IMR-90 (cell line): ENCODE data around the gene DUSP8. TPM values are rescaled to one million over a fixed set of nuclear protein-coding genes. Genes with fewer than 3 reads are reported as not detected.

Source experiments
- ATAC-seq: fragments of 200-7000 bp; cut with Tn5 transposase; 2 replicates; pipeline ENCODE4 v1.9.1; 2020; ENCODE audit warnings: low read depth, mild to moderate bottlenecking, moderate library complexity
- BruUV-seq: library from RNA; stranded (reverse); fragments of 400-500 nt; replicated peaks from 2 replicates; lab custom pipeline; 2021; lab: Mats Ljungman, UMichigan
- CTCF ChIA-PET: fragments of 300-600 bp; formaldehyde crosslinking; extraction: SDS; loops from one replicate; lab custom pipeline; 2021; ENCODE audit warnings: antibody characterized with exemption; lab: Yijun Ruan, JAX
- POLR2A ChIA-PET: fragments of 300-600 bp; sonication (Branson Sonifier 250); formaldehyde crosslinking; loops from one replicate; lab custom pipeline; 2022; ENCODE audit warnings: antibody characterized with exemption; ENCODE audit not compliant: unreplicated experiment; lab: Charles Lee
- DNase-seq: peaks from one replicate; pipeline ENCODE4 v3.0.0; 2013
- H2AFZ ChIP-seq: replicated peaks from 2 replicates; pipeline ENCODE3; 2013; ENCODE audit warnings: low read length, mild to moderate bottlenecking; ENCODE audit not compliant: poor library complexity
- H2AK5ac ChIP-seq: 2 replicates; pipeline ENCODE4 v1.6.1; 2013; ENCODE audit warnings: low read depth, low read length, inconsistent platforms
- H2AK9ac ChIP-seq: replicated peaks from 2 replicates; pipeline ENCODE3; 2013; ENCODE audit warnings: mild to moderate bottlenecking, low read depth, low read length, moderate library complexity; ENCODE audit not compliant: poor library complexity
- H2BK120ac ChIP-seq: 2 replicates; pipeline ENCODE4 v1.6.1; 2013; ENCODE audit warnings: low read depth, low read length, inconsistent platforms
- H2BK15ac ChIP-seq: 3 replicates; pipeline ENCODE4 v1.6.1; 2013; ENCODE audit warnings: low read depth, low read length, inconsistent platforms
- H2BK20ac ChIP-seq: 2 replicates; pipeline ENCODE4 v1.6.1; 2013; ENCODE audit warnings: low read depth, mild to moderate bottlenecking, inconsistent platforms, low read length, moderate library complexity
- H2BK5ac ChIP-seq: 2 replicates; pipeline ENCODE4 v1.6.1; 2013; ENCODE audit warnings: mild to moderate bottlenecking, low read depth, low read length, inconsistent platforms; ENCODE audit not compliant: poor library complexity, severe bottlenecking
- H3K14ac ChIP-seq: replicated peaks from 2 replicates; pipeline ENCODE4 v1.6.1; 2013; ENCODE audit warnings: low read depth, low read length, inconsistent platforms
- H3K18ac ChIP-seq: 2 replicates; pipeline ENCODE4 v1.6.1; 2013; ENCODE audit warnings: low read depth, low read length, control low read depth
- H3K23ac ChIP-seq: 2 replicates; pipeline ENCODE4 v1.6.1; 2013; ENCODE audit warnings: low read depth, low read length, inconsistent platforms
- H3K27ac ChIP-seq: 2 replicates; pipeline ENCODE4 v1.5.1; 2013; ENCODE audit warnings: mild to moderate bottlenecking, control low read depth, low read length; ENCODE audit not compliant: insufficient read depth
- H3K27me3 ChIP-seq: 2 replicates; pipeline ENCODE4 v1.6.1; 2013; ENCODE audit warnings: low read length; ENCODE audit not compliant: control insufficient read depth, insufficient read depth
- H3K36me3 ChIP-seq: 2 replicates; pipeline ENCODE4 v1.6.1; 2013; ENCODE audit warnings: low read length, mixed read lengths; ENCODE audit not compliant: control insufficient read depth, insufficient read depth
- H3K4ac ChIP-seq: 2 replicates; pipeline ENCODE4 v1.6.1; 2013; ENCODE audit warnings: low read depth, low read length, inconsistent platforms
- H3K4me1 ChIP-seq: 2 replicates; pipeline ENCODE4 v1.6.1; 2013; ENCODE audit warnings: low read length, mixed read lengths; ENCODE audit not compliant: control insufficient read depth, insufficient read depth
- H3K4me2 ChIP-seq: 2 replicates; pipeline ENCODE4 v1.6.1; 2013; ENCODE audit warnings: low read depth, mild to moderate bottlenecking, control low read depth, low read length, moderate library complexity
- H3K4me3 ChIP-seq: 2 replicates; pipeline ENCODE4 v1.5.1; 2013; ENCODE audit warnings: low read depth, mild to moderate bottlenecking, control low read depth, low read length, moderate library complexity; ENCODE audit not compliant: insufficient read depth
- H3K56ac ChIP-seq: 2 replicates; pipeline ENCODE4 v1.6.1; 2013; ENCODE audit warnings: low read length, inconsistent platforms; ENCODE audit not compliant: insufficient read depth; ENCODE audit errors: extremely low read depth
- H3K79me1 ChIP-seq, 2 experiments: 2 replicates each; pipeline ENCODE4 v1.6.1; 2013; ENCODE audit warnings: low read length in 2 of 2, inconsistent platforms in 1 of 2, low read depth in 1 of 2
- H3K9ac ChIP-seq: 2 replicates; pipeline ENCODE4 v1.6.1; 2013; ENCODE audit warnings: low read depth, low read length, control low read depth
- H3K9me1 ChIP-seq: 2 replicates; pipeline ENCODE4 v1.6.1; 2013; ENCODE audit warnings: low read length, inconsistent platforms; ENCODE audit not compliant: insufficient read depth
- H3K9me3 ChIP-seq: 2 replicates; pipeline ENCODE4 v1.6.1; 2013; ENCODE audit warnings: low read length; ENCODE audit not compliant: control insufficient read depth, insufficient read depth
- H4K20me1 ChIP-seq: 2 replicates; pipeline ENCODE4 v1.6.1; 2013; ENCODE audit warnings: low read length, inconsistent platforms; ENCODE audit not compliant: insufficient read depth
- H4K5ac ChIP-seq: 2 replicates; pipeline ENCODE4 v1.6.1; 2013; ENCODE audit warnings: mild to moderate bottlenecking, low read depth, low read length, control low read depth
- H4K8ac ChIP-seq, 2 experiments: 2 replicates each; pipeline ENCODE4 v1.6.1; 2013; ENCODE audit warnings: low read depth in 2 of 2, low read length in 2 of 2, control low read depth in 1 of 2, inconsistent platforms in 1 of 2
- H4K91ac ChIP-seq: 2 replicates; pipeline ENCODE4 v1.6.1; 2013; ENCODE audit warnings: low read depth, low read length, inconsistent platforms; ENCODE audit not compliant: insufficient read depth
- CTCF ChIP-seq: conservative IDR thresholded peaks from 2 replicates; pipeline ENCODE4 v1.5.1; 2012; ENCODE audit warnings: mild to moderate bottlenecking, low read depth, low read length, improper control_type of control experiment
- FOS ChIP-seq: fragments of 150-350 bp; IDR thresholded peaks from 2 replicates; pipeline ENCODE4 v1.6.1; 2016; ENCODE audit warnings: low read depth, low read length
- RFX5 ChIP-seq: IDR thresholded peaks from 2 replicates; pipeline ENCODE4 v1.8.0; 2012; ENCODE audit warnings: low read depth, mild to moderate bottlenecking, low read length, moderate library complexity
- WGBS, 2 experiments: methylation state at CpG; one replicate each; pipeline versions ENCODE4 v1.1.5 to v1.1.7; 2013; ENCODE audit warnings: missing lambda C conversion rate in 2 of 2; ENCODE audit not compliant: insufficient read length in 1 of 2; ENCODE audit errors: extremely low coverage in 2 of 2; 5-methylcytosine and 5-hydroxymethylcytosine counted together
- dilution Hi-C: fragments of 300-500 bp; cut with HindIII; formaldehyde crosslinking; loops from one replicate; pipeline ENCODE4 v1.14.3; 2018; ENCODE audit warnings: low sequenced_read_pairs; ENCODE audit not compliant: unreplicated experiment
- in situ Hi-C: fragments of 300-500 bp; cut with MboI; formaldehyde crosslinking; loops from 3 replicates; pipeline ENCODE4 v1.14.3; 2019; ENCODE audit warnings: low sequenced_read_pairs, inconsistent platforms, mixed read lengths
- intact Hi-C: fragments of 100-400 bp; cut with micrococcal nuclease; formaldehyde crosslinking; loops from 2 replicates; pipeline ENCODE4 v1.10.0; 2022
- polyA plus RNA-seq, 3 experiments: library from polyadenylated mRNA; depleted of rRNA; stranded (reverse); fragments of >200 nt; gene quantifications; 2 replicates each; pipeline ENCODE4 v1.2.3, GENCODE V29; 2012; ENCODE audit warnings: low replicate concordance in 1 of 3
- total RNA-seq: library from RNA; depleted of rRNA; stranded (reverse); fragments of >200 nt; gene quantifications from 2 replicates; pipeline ENCODE4 v1.2.3, GENCODE V29; 2012

DUSP8 gene
- total and polyA plus RNA-seq, 2 of the 4 experiments (the other 2 are of a cell fraction) = 0.72 to 4.2 TPM

- no peak overlapping the region for H3K4ac ChIP-seq
- no peak overlapping the region for H2BK15ac ChIP-seq
- H2BK20ac ChIP-seq = no peak overlapping the region
- TF ChIP-seq FOS (no peak), CTCF (no peak), RFX5 (no peak)
- no peak overlapping the region for H4K91ac ChIP-seq
- H3K36me3 ChIP-seq = no peaks in the 10 kb centered on the region
- H3K23ac ChIP-seq = no peak overlapping the region
- no peak for ATAC-seq
- no peak overlapping the region for H3K4me2 ChIP-seq
- no peak overlapping the region for H3K14ac ChIP-seq
- no peaks in the 10 kb centered on the region for H3K27me3 ChIP-seq
- no peak overlapping the region for H4K5ac ChIP-seq
- no peak overlapping the region for H2AFZ ChIP-seq
- H2BK120ac ChIP-seq = no peak overlapping the region
- H4K20me1 ChIP-seq = peaks cover 80% of the 10 kb centered on the region
- no peak overlapping the region for H3K9ac ChIP-seq
- in situ Hi-C loops = loop anchor here (25.0 kb wide), 1 partner anchor 296 kb away; the partner anchor contains the start of gene MUC5B
- no peak overlapping the region for H2BK5ac ChIP-seq
- no peak for DNase-seq
- H3K9me1 ChIP-seq = peaks cover 3% of the 10 kb centered on the region; the same call in 1 of the 2 replicates
- no peak overlapping the region for H3K56ac ChIP-seq
- intact Hi-C loops = no loop called here
- no peaks in the 10 kb centered on the region for H3K9me3 ChIP-seq
- no CpG with 5 or more reads among the region's 15 CpGs for WGBS, 2 experiments
- no peak overlapping the region for H4K8ac ChIP-seq
- no peak overlapping the region for H3K18ac ChIP-seq
- no peaks in the 10 kb centered on the region; the same call in 1 of the 2 replicates for H3K4me1 ChIP-seq
- peaks cover 14 to 60% of the 10 kb centered on the region in 2 experiments for H3K79me1 ChIP-seq
- no peak overlapping the region for H3K4me3 ChIP-seq
- dilution Hi-C loops = no loop called here
- POLR2A ChIA-PET = no interaction called here
- BruUV-seq = no TSS peak
- H2AK5ac ChIP-seq = no peak overlapping the region
- CTCF ChIA-PET = no interaction called here
- H2AK9ac ChIP-seq = peak overlapping the region; percentile 37
- no peak overlapping the region for H3K27ac ChIP-seq
Measured at GRCh38 chr11:1508491-1508891, 63.6 kb downstream of the DUSP8 start.
